Mesothelial cell of epicardium (in vitro differentiated cells): ENCODE measurements around the gene TTLL11. TPM values are rescaled to one million over a fixed set of nuclear protein-coding genes. Genes with fewer than 3 reads are reported as not detected.
A peak's percentile ranks its signal among the peaks of the same experiment; 100 is the strongest.

ENCODE experiments used
- DNase-seq, 2 experiments: peaks; one replicate each; pipeline ENCODE4 v3.0.0; 2021; ENCODE audit warnings: low spot score in 2 of 2; ENCODE audit not compliant: unreplicated experiment in 2 of 2
- H3K27ac Mint-ChIP-seq: 2 replicates; pipeline ENCODE4 v1.8.0; 2021; ENCODE audit warnings: mixed read lengths
- H3K27me3 Mint-ChIP-seq: 2 replicates; pipeline ENCODE4 v1.8.0; 2021; ENCODE audit warnings: low read depth, mixed read lengths
- H3K36me3 Mint-ChIP-seq: 2 replicates; pipeline ENCODE4 v1.8.0; 2021; ENCODE audit warnings: mixed read lengths
- H3K4me1 Mint-ChIP-seq: 2 replicates; pipeline ENCODE4 v1.8.0; 2021; ENCODE audit warnings: mixed read lengths
- H3K4me3 Mint-ChIP-seq: 2 replicates; pipeline ENCODE4 v1.8.0; 2021; ENCODE audit warnings: mild to moderate bottlenecking, moderate library complexity, mixed read lengths
- H3K9me3 Mint-ChIP-seq: 2 replicates; pipeline ENCODE4 v1.8.0; 2021; ENCODE audit warnings: mixed read lengths
- CTCF ChIP-seq: fragments of 200-600 bp; sonication (generic); IDR thresholded peaks from one replicate; pipeline ENCODE4 v1.5.0; 2021; ENCODE audit warnings: antibody characterized with exemption; ENCODE audit not compliant: unreplicated experiment
- total RNA-seq: library from RNA; stranded (reverse); gene quantifications from 3 replicates; pipeline ENCODE4 v1.2.1, GENCODE V29; 2021

The TTLL11 gene
- total RNA-seq, 1 donor from 2014 or later: 4.8 TPM

- H3K9me3 Mint-ChIP-seq: no peaks in the 10 kb centered on the region
- H3K4me1 Mint-ChIP-seq: no peaks in the 10 kb centered on the region
- no peak overlapping the region for H3K27ac Mint-ChIP-seq
- no peak for DNase-seq
- H3K27me3 Mint-ChIP-seq: peaks cover 5% of the 10 kb centered on the region
- H3K36me3 Mint-ChIP-seq: no peaks in the 10 kb centered on the region
- no peak overlapping the region for H3K4me3 Mint-ChIP-seq
- no peak for TF ChIP-seq CTCF
These were observed 35.1 kb downstream of the TTLL11 start for GRCh38 chr9:122058051-122058450.

GRCh38 chr9:122057211-122057610, 35.9 kb downstream of the TTLL11 start:
- Mint-ChIP-seq H3K9me3 (no peaks in the 10 kb centered on the region), H3K4me1 (no peaks in the 10 kb centered on the region), H3K27ac (no peak overlapping the region), H3K27me3 (peaks cover 5% of the 10 kb centered on the region), H3K4me3 (no peak overlapping the region), H3K36me3 (no peaks in the 10 kb centered on the region)
- DNase-seq: no peak
- TF ChIP-seq CTCF: no peak

GRCh38 chr9:122056484-122056883, 36.6 kb downstream of the TTLL11 start:
- H3K27me3 Mint-ChIP-seq: peaks cover 3% of the 10 kb centered on the region
- no peaks in the 10 kb centered on the region for H3K9me3 Mint-ChIP-seq
- no peak overlapping the region for H3K27ac Mint-ChIP-seq
- H3K36me3 Mint-ChIP-seq: no peaks in the 10 kb centered on the region
- peak in 1 of 2 experiments; percentile 47 for DNase-seq
- H3K4me3 Mint-ChIP-seq: no peak overlapping the region
- no peaks in the 10 kb centered on the region for H3K4me1 Mint-ChIP-seq
- TF ChIP-seq CTCF: no peak

- Mint-ChIP-seq H3K4me1 (no peaks in the 10 kb centered on the region), H3K27ac (no peak overlapping the region), H3K27me3 (no peaks in the 10 kb centered on the region), H3K4me3 (no peak overlapping the region), H3K36me3 (no peaks in the 10 kb centered on the region), H3K9me3 (no peaks in the 10 kb centered on the region)
- DNase-seq: no peak
- TF ChIP-seq CTCF: no peak
These were observed 37.4 kb downstream of the TTLL11 start for GRCh38 chr9:122055701-122056100.

GRCh38 chr9:122053567-122054350, 39.3 kb downstream of the TTLL11 start:
- no peak for TF ChIP-seq CTCF
- DNase-seq: no peak
- H3K4me1 Mint-ChIP-seq: no peaks in the 10 kb centered on the region
- H3K36me3 Mint-ChIP-seq: no peaks in the 10 kb centered on the region
- no peak overlapping the region for H3K4me3 Mint-ChIP-seq
- no peaks in the 10 kb centered on the region for H3K27me3 Mint-ChIP-seq
- no peak overlapping the region for H3K27ac Mint-ChIP-seq
- no peaks in the 10 kb centered on the region for H3K9me3 Mint-ChIP-seq
